Neural cell (in vitro differentiated cells): ENCODE measurements around the gene CUBN. TPM values are rescaled to one million over a fixed set of nuclear protein-coding genes. Genes with fewer than 3 reads are reported as not detected.

Source experiments
- H2AFZ ChIP-seq: fragments of 200-600, 300-800 bp; sonication (generic), shearing (Covaris generic); 2 replicates; pipeline ENCODE4 v1.6.0; 2014; ENCODE audit warnings: low read depth, mild to moderate bottlenecking, antibody characterized with exemption, low read length, moderate library complexity
- H3F3A ChIP-seq: fragments of 200-600 bp; shearing (Covaris generic); 2 replicates; pipeline ENCODE4 v1.6.1; 2016; ENCODE audit warnings: mild to moderate bottlenecking, moderate library complexity, mixed read lengths, antibody characterized with exemption, low read length; ENCODE audit not compliant: insufficient read depth, poor library complexity, severe bottlenecking
- H3K27ac ChIP-seq: fragments of 200-600, 300-800 bp; sonication (generic), shearing (Covaris generic); 2 replicates; pipeline ENCODE4 v1.5.1; 2014; ENCODE audit warnings: mild to moderate bottlenecking, low read length, moderate library complexity
- H3K27me3 ChIP-seq: fragments of 300-800, 200-600 bp; sonication (generic), shearing (Covaris generic); 2 replicates; pipeline ENCODE4 v1.6.0; 2014; ENCODE audit warnings: mild to moderate bottlenecking, low read depth, low read length, moderate library complexity; ENCODE audit not compliant: insufficient read depth
- H3K36me3 ChIP-seq: fragments of 300-800, 200-600 bp; sonication (generic), shearing (Covaris generic); 2 replicates; pipeline ENCODE4 v1.5.1; 2014; ENCODE audit warnings: mild to moderate bottlenecking, antibody characterized with exemption, low read length, moderate library complexity; ENCODE audit not compliant: insufficient read depth
- H3K4me2 ChIP-seq: fragments of 300-800, 200-600 bp; sonication (generic), shearing (Covaris generic); 2 replicates; pipeline ENCODE4 v1.6.0; 2014; ENCODE audit warnings: mild to moderate bottlenecking, low read length
- H3K4me3 ChIP-seq: fragments of 300-800, 200-600 bp; sonication (generic), shearing (Covaris generic); 2 replicates; pipeline ENCODE4 v1.5.1; 2014; ENCODE audit warnings: mild to moderate bottlenecking, low read length, moderate library complexity
- H3K79me2 ChIP-seq: fragments of 200-600 bp; shearing (Covaris generic); replicated peaks from 2 replicates; pipeline ENCODE4 v1.6.0; 2014; ENCODE audit warnings: mild to moderate bottlenecking, low read length, moderate library complexity; ENCODE audit not compliant: insufficient read depth
- H3K9ac ChIP-seq: fragments of 300-800, 200-600 bp; sonication (generic), shearing (Covaris generic); 2 replicates; pipeline ENCODE4 v1.6.1; 2016; ENCODE audit warnings: mild to moderate bottlenecking, low read length, mixed read lengths
- H3K9me2 ChIP-seq: fragments of 200-600 bp; shearing (Covaris generic); 2 replicates; pipeline ENCODE4 v1.6.1; 2016; ENCODE audit warnings: mild to moderate bottlenecking, low read length, mixed read lengths; ENCODE audit not compliant: insufficient read depth
- H3K9me3 ChIP-seq: fragments of 200-600, 300-800 bp; sonication (generic), shearing (Covaris generic); 2 replicates; pipeline ENCODE4 v1.6.1; 2016; ENCODE audit warnings: mild to moderate bottlenecking, mixed run types, low read length, moderate library complexity, mixed read lengths
- H4K20me1 ChIP-seq: fragments of 200-600 bp; shearing (Covaris generic); 2 replicates; pipeline ENCODE4 v1.6.1; 2016; ENCODE audit warnings: mild to moderate bottlenecking, mixed run types; ENCODE audit not compliant: insufficient read depth
- CTCF ChIP-seq: fragments of 450-650 bp; IDR thresholded peaks from 2 replicates; pipeline ENCODE4 v1.5.1; 2014; ENCODE audit warnings: antibody characterized with exemption, mild to moderate bottlenecking, moderate library complexity; ENCODE audit not compliant: poor library complexity, severe bottlenecking
- EP300 ChIP-seq: fragments of 450-650 bp; conservative IDR thresholded peaks from 2 replicates; pipeline ENCODE4 v1.6.1; 2014; ENCODE audit warnings: antibody characterized with exemption, mild to moderate bottlenecking, moderate library complexity; ENCODE audit not compliant: poor library complexity, severe bottlenecking
- EZH2 ChIP-seq: fragments of 200-600, 300-800 bp; shearing (Covaris generic), sonication (generic); IDR thresholded peaks from 2 replicates; pipeline ENCODE4 v1.6.1; 2014; ENCODE audit warnings: antibody characterized with exemption, low read length, borderline replicate concordance, mild to moderate bottlenecking; ENCODE audit not compliant: insufficient read depth, poor library complexity, severe bottlenecking
- MXI1 ChIP-seq: fragments of 450-650 bp; conservative IDR thresholded peaks from 2 replicates; pipeline ENCODE4 v1.6.1; 2014; ENCODE audit warnings: antibody characterized with exemption, mild to moderate bottlenecking; ENCODE audit not compliant: poor library complexity, severe bottlenecking
- POLR2AphosphoS5 ChIP-seq: IDR thresholded peaks from 2 replicates; pipeline ENCODE4 v1.6.1; 2012
- RAD21 ChIP-seq: fragments of 450-650 bp; conservative IDR thresholded peaks from 2 replicates; pipeline ENCODE4 v1.6.1; 2014; ENCODE audit warnings: antibody characterized with exemption, mild to moderate bottlenecking, moderate library complexity
- REST ChIP-seq: IDR thresholded peaks from 2 replicates; pipeline ENCODE4 v1.6.1; 2012; ENCODE audit warnings: borderline replicate concordance
- SMC3 ChIP-seq: fragments of 450-650 bp; conservative IDR thresholded peaks from 2 replicates; pipeline ENCODE4 v1.6.1; 2014; ENCODE audit warnings: antibody characterized with exemption, mild to moderate bottlenecking, moderate library complexity; ENCODE audit not compliant: poor library complexity
- TAF1 ChIP-seq: IDR thresholded peaks from 2 replicates; pipeline ENCODE4 v1.6.1; 2012; ENCODE audit warnings: low read depth
- polyA plus RNA-seq: library from polyadenylated mRNA; depleted of rRNA; stranded (reverse); fragments of >200 nt; gene quantifications from 2 replicates; pipeline ENCODE4 v1.2.3, GENCODE V29; 2014

CUBN gene
- polyA plus RNA-seq, 1 donor from 2014 or later = 7.1 TPM

- no peaks in the 10 kb centered on the region for H3K27me3 ChIP-seq
- H3K27ac ChIP-seq = no peak overlapping the region
- no peak overlapping the region for H3K9ac ChIP-seq
- H3K4me2 ChIP-seq = no peak overlapping the region
- H3F3A ChIP-seq = no peaks in the 10 kb centered on the region
- H4K20me1 ChIP-seq = no peaks in the 10 kb centered on the region
- H3K79me2 ChIP-seq = no peaks in the 10 kb centered on the region
- no peaks in the 10 kb centered on the region for H3K36me3 ChIP-seq
- no peak for TF ChIP-seq POLR2AphosphoS5
- no peak for TF ChIP-seq REST
- no peak for TF ChIP-seq TAF1
- no peak for TF ChIP-seq CTCF
- no peak for TF ChIP-seq EP300
- TF ChIP-seq RAD21 = no peak
- TF ChIP-seq EZH2 = no peak
- TF ChIP-seq MXI1 = no peak
- no peak for TF ChIP-seq SMC3
- H3K4me3 ChIP-seq = no peak overlapping the region
- H2AFZ ChIP-seq = no peak overlapping the region
- H3K9me2 ChIP-seq = no peaks in the 10 kb centered on the region
- H3K9me3 ChIP-seq = no peaks in the 10 kb centered on the region
Observed at GRCh38 chr10:17053513-17053912, 76.1 kb downstream of the CUBN start.

- H3K9me2 ChIP-seq = no peaks in the 10 kb centered on the region
- no peak overlapping the region for H3K4me3 ChIP-seq
- no peaks in the 10 kb centered on the region for H4K20me1 ChIP-seq
- H3K27ac ChIP-seq = no peak overlapping the region
- H3F3A ChIP-seq = no peaks in the 10 kb centered on the region
- no peaks in the 10 kb centered on the region for H3K36me3 ChIP-seq
- H3K4me2 ChIP-seq = no peak overlapping the region
- no peaks in the 10 kb centered on the region for H3K9me3 ChIP-seq
- H2AFZ ChIP-seq = no peak overlapping the region
- no peak overlapping the region for H3K9ac ChIP-seq
- no peaks in the 10 kb centered on the region for H3K27me3 ChIP-seq
- TF ChIP-seq MXI1 = no peak
- no peak for TF ChIP-seq REST
- no peak for TF ChIP-seq EZH2
- TF ChIP-seq SMC3 = no peak
- H3K79me2 ChIP-seq = no peaks in the 10 kb centered on the region
Observed at GRCh38 chr10:17053061-17053460, 76.5 kb downstream of the CUBN start.
